Right lobe of liver (tissue), 6 donors: Measurements from ENCODE around the gene PLA2G15. TPM values are rescaled to one million over a fixed set of nuclear protein-coding genes. Genes with fewer than 3 reads are reported as not detected.
"Not testable (repeated sequence)": the region's sequence is repeated elsewhere in the genome, so short reads cannot be mapped to it uniquely, and the experiment has no call there.

Experiments
- ATAC-seq, 4 donors: fragments of 200-7000 bp; cut with Tn5 transposase; one replicate each; pipeline ENCODE4 v1.9.1; 2020; ENCODE audit warnings: mild to moderate bottlenecking in 4 of 4, moderate library complexity in 4 of 4
- DNase-seq, 3 donors: peaks; one replicate each; pipeline ENCODE4 v3.0.0-alpha.2; 2020
- H3K27ac ChIP-seq, 3 donors: fragments of 200-600 bp; one replicate each; pipeline ENCODE4 v1.8.0; 2022
- H3K27me3 ChIP-seq, 2 donors: fragments of 200-600 bp; one replicate each; pipeline ENCODE4 v1.8.0; 2022
- H3K36me3 ChIP-seq, 4 donors: fragments of 200-600 bp; sonication (generic) in 1 of 4; one replicate each; pipeline versions ENCODE4 v1.5.1 to v1.8.0; 2017 to 2022; ENCODE audit warnings: control low read depth in 1 of 4
- H3K4me1 ChIP-seq, 4 donors: fragments of 200-600 bp; sonication (generic) in 1 of 4; one replicate each; pipeline versions ENCODE4 v1.5.1 to v1.8.0; 2017 to 2022; ENCODE audit warnings: control low read depth in 1 of 4
- H3K4me3 ChIP-seq, 3 donors: fragments of 200-600 bp; one replicate each; pipeline ENCODE4 v1.8.0; 2022
- H3K9me3 ChIP-seq, 4 donors: fragments of 200-600 bp; sonication (generic) in 1 of 4; one replicate each; pipeline versions ENCODE4 v1.5.1 to v1.8.0; 2017 to 2022; ENCODE audit warnings: control low read depth in 1 of 4
- CTCF ChIP-seq, 4 donors: fragments of 200-600 bp in 3 of 4; fragments of 450-650 bp in 1 of 4; IDR thresholded peaks; one replicate each; pipeline versions ENCODE4 v1.5.1 to v1.8.0; 2016 to 2022; ENCODE audit warnings: antibody characterized with exemption in 4 of 4, mild to moderate bottlenecking in 2 of 4
- POLR2A ChIP-seq: fragments of 450-650 bp; IDR thresholded peaks from one replicate; pipeline ENCODE4 v1.6.1; 2017; ENCODE audit warnings: antibody characterized with exemption, mild to moderate bottlenecking
- WGBS: methylation state at CpG from one replicate; pipeline ENCODE4 v1.1.6; 2018; ENCODE audit warnings: low coverage, low lambda C conversion rate; ENCODE audit not compliant: insufficient coverage; ENCODE audit errors: missing lambda C conversion rate; 5-methylcytosine and 5-hydroxymethylcytosine counted together
- intact Hi-C, 2 donors: fragments of 100-400 bp; cut with DNase I; formaldehyde crosslinking; loops; one replicate each; pipeline versions ENCODE4 v1.11.2 to v1.14.1; 2022
- total RNA-seq, 6 experiments: library from RNA; depleted of rRNA in 2 of 6; stranded (reverse); fragments of >200 nt in 2 of 6; fragmentation: NEBNext Ultra II Directional in 3 of 6; extraction: Animal tissue kit (Norgen Biotek cat#: 25700) in 3 of 6; gene quantifications; one replicate each; pipeline versions ENCODE4 v1.1.0 to v1.2.4, GENCODE V29; 2016 to 2023
- donor health status: DM: no; HTN: yes; CAD: no.
- donor health status: DM: no; HTN: no; CAD: no.
- donor health status: DM: no; HTN: no; CAD: no.
- donor health status: DM: no; HTN: yes; CAD: no.
- donor health status: DM: no; HTN: yes; CAD: no.

The PLA2G15 gene
- total RNA-seq, 6 experiments from 2014 or later: 9.7 to 21.2 (median 13.7) TPM

- intact Hi-C loops: no loop called here
- TF ChIP-seq CTCF (IDR thresholded peaks at IDR 0.05) (no peak), POLR2A (no peak)
Observed at GRCh38 chr16:68285683-68286082, 40.5 kb downstream of the PLA2G15 start.

GRCh38 chr16:68286153-68287074 lies 41.2 kb downstream of the PLA2G15 start:
- ATAC-seq: peak; percentile 34 to 47 (median 41)
- Histone ChIP-seq H3K4me3 (no peak overlapping the region), H3K27me3 (no peaks in the 10 kb centered on the region), H3K4me1 (peaks cover 0 to 4% (median 0%) of the 10 kb centered on the region in 4 donors), H3K27ac (peak overlapping the region in 1 of 3 donors; percentile 27), H3K9me3 (no peaks in the 10 kb centered on the region), H3K36me3 (no peaks in the 10 kb centered on the region)
- WGBS: 69% methylated on average over 12 of the region's 12 CpGs
- TF ChIP-seq CTCF (IDR thresholded peaks at IDR 0.05) (no peak), POLR2A (no peak)
- no peak for DNase-seq
- intact Hi-C loops: no loop called here

More at GRCh38 chr16:68285683-68286082, 40.5 kb downstream of the PLA2G15 start:
- no peaks in the 10 kb centered on the region for H3K27me3 ChIP-seq
- DNase-seq (no peak), ATAC-seq (no peak)
- no peaks in the 10 kb centered on the region for H3K9me3 ChIP-seq
- H3K36me3 ChIP-seq: no peaks in the 10 kb centered on the region
- H3K27ac ChIP-seq: peak overlapping the region in 2 of 3 donors; percentile 22 to 27
- H3K4me3 ChIP-seq: no peak overlapping the region
- peaks cover 0 to 4% (median 0%) of the 10 kb centered on the region in 4 donors for H3K4me1 ChIP-seq
- WGBS: 100% methylated on average over 1 of the region's 3 CpGs

- 67% methylated on average over 6 of the region's 11 CpGs for WGBS
- Histone ChIP-seq H3K36me3 (no peaks in the 10 kb centered on the region), H3K9me3 (no peaks in the 10 kb centered on the region), H3K27ac (no peak overlapping the region), H3K27me3 (no peaks in the 10 kb centered on the region), H3K4me3 (no peak overlapping the region), H3K4me1 (peaks cover 0 to 4% (median 0%) of the 10 kb centered on the region in 4 donors)
- ATAC-seq (peak in 1 of 4 donors; percentile 56), DNase-seq (no peak)
- intact Hi-C loops: no loop called here
- TF ChIP-seq CTCF (IDR thresholded peaks at IDR 0.05): no peak
- no peak for TF ChIP-seq POLR2A
Observed at GRCh38 chr16:68287276-68288251, 42.4 kb downstream of the PLA2G15 start.

- Histone ChIP-seq H3K4me1 (peaks cover 0 to 4% (median 0%) of the 10 kb centered on the region in 4 donors), H3K4me3 (no peak overlapping the region), H3K27ac (no peak overlapping the region), H3K36me3 (no peaks in the 10 kb centered on the region), H3K27me3 (no peaks in the 10 kb centered on the region), H3K9me3 (no peaks in the 10 kb centered on the region)
- TF ChIP-seq POLR2A (no peak), CTCF (IDR thresholded peaks at IDR 0.05) (no peak)
- ATAC-seq: no peak
- intact Hi-C loops: no loop called here
- WGBS: no CpG with 5 or more reads among the region's 1 CpG
- no peak for DNase-seq
Observed at GRCh38 chr16:68288252-68288650, 43.1 kb downstream of the PLA2G15 start.

GRCh38 chr16:68288796-68289195 lies 43.6 kb downstream of the PLA2G15 start:
- H3K4me1 ChIP-seq, ATAC-seq, DNase-seq, H3K9me3 ChIP-seq, intact Hi-C loops, H3K27ac ChIP-seq, H3K36me3 ChIP-seq, H3K4me3 ChIP-seq, H3K27me3 ChIP-seq: not testable (repeated sequence)
- 84% methylated on average over 7 of the region's 9 CpGs for WGBS
